ENCODE measurements around the gene COL6A1. TPM values are rescaled to one million over a fixed set of nuclear protein-coding genes. Genes with fewer than 3 reads are reported as not detected.

COL6A1 gene
- total RNA-seq, 1 experiment from 2014 or later, result 87.5 TPM

GRCh38 chr21:45970674-45971615 lies 10.6 kb upstream of the COL6A1 start:
- Histone ChIP-seq H3K4me1 (ENCODE audit: control insufficient read depth in 1 of 2, insufficient read depth in 2 of 2, low read length in 2 of 2) (peaks cover 23 to 31% of the 10 kb centered on the region in 2 experiments), H3K79me2 (ENCODE audit: insufficient read depth, low read length) (no peaks in the 10 kb centered on the region), H3K9me3 (ENCODE audit: control insufficient read depth in 1 of 2, insufficient read depth in 1 of 2, low read depth in 1 of 2, low read length in 2 of 2) (no peaks in the 10 kb centered on the region), H3K36me3 (ENCODE audit: control insufficient read depth in 1 of 2, insufficient read depth in 2 of 2, low read length in 2 of 2) (no peaks in the 10 kb centered on the region), H3K4me3 (replicated peaks in 1 of 2; ENCODE audit: low read depth in 1 of 2, low read length in 2 of 2) (no peak overlapping the region), H3K4me2 (ENCODE audit: low read length) (peak overlapping the region; percentile 19; the same call in 1 of the 2 replicates), H3K9ac (ENCODE audit: low read length) (no peak overlapping the region), H3K27me3 (ENCODE audit: insufficient read depth, low read length) (no peaks in the 10 kb centered on the region), H3K9me2 (ENCODE audit: insufficient read depth) (no peaks in the 10 kb centered on the region), H3K27ac (ENCODE audit: low read depth, low read length) (peak overlapping the region; percentile 7; the same call in 1 of the 2 replicates), H4K20me1 (ENCODE audit: insufficient read depth) (no peaks in the 10 kb centered on the region), H2AFZ (ENCODE audit: low read depth, low read length, poor library complexity, severe bottlenecking) (no peak overlapping the region)
- RAD21 ChIA-PET (ENCODE audit: low non-redundant PET in 1 of 2, low total read pairs in 2 of 2, uncharacterized antibody in 2 of 2, unreplicated experiment in 2 of 2), result interaction anchor here in 1 of 2 experiments (0.6 kb wide), 1 partner anchor 415 kb away, joined by 3 read pairs; no protein-coding TSS in a partner anchor
- DNase-seq (ENCODE audit: low read depth, low spot score) (no peak), ATAC-seq (peak; percentile 68)
- intact Hi-C loops (cut with micrococcal nuclease), result loop anchor here (5.0 to 10.0 kb wide), 4 partner anchors 131 to 354 kb away; partner anchors contain the start of genes C21orf58 and PCNT
- no TSS peak for BruUV-seq (replicated peaks)
- POLR2A ChIA-PET, result no interaction called here
- TF ChIP-seq SRF (IDR thresholded peaks at IDR 0.05; ENCODE audit: low read depth), result no peak
- TF ChIP-seq, protein P1, sequence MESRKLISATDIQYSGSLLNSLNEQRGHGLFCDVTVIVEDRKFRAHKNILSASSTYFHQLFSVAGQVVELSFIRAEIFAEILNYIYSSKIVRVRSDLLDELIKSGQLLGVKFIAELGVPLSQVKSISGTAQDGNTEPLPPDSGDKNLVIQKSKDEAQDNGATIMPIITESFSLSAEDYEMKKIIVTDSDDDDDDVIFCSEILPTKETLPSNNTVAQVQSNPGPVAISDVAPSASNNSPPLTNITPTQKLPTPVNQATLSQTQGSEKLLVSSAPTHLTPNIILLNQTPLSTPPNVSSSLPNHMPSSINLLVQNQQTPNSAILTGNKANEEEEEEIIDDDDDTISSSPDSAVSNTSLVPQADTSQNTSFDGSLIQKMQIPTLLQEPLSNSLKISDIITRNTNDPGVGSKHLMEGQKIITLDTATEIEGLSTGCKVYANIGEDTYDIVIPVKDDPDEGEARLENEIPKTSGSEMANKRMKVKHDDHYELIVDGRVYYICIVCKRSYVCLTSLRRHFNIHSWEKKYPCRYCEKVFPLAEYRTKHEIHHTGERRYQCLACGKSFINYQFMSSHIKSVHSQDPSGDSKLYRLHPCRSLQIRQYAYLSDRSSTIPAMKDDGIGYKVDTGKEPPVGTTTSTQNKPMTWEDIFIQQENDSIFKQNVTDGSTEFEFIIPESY (IDR thresholded peaks at IDR 0.05; ENCODE audit: extremely low read depth, insufficient replicate concordance, low read length), result no peak
- peak in 2 of 3 experiments; percentile 88 to 90; a peak in 4 of 6 replicates for TF ChIP-seq CTCF (IDR thresholded peaks at IDR 0.05 in 2 of 3, conservative IDR thresholded peaks at IDR 0.05 in 1 of 3; ENCODE audit: borderline replicate concordance in 1 of 3, insufficient read depth in 1 of 3, low read depth in 2 of 3, low read length in 2 of 3)
- TF ChIP-seq YY1 (IDR thresholded peaks at IDR 0.05; ENCODE audit: extremely low read depth, insufficient replicate concordance, low read depth, low read length), result no peak
- no peak for TF ChIP-seq POLR2AphosphoS5 (IDR thresholded peaks at IDR 0.05; ENCODE audit: low read depth, low read length)
- TF ChIP-seq ATF3 (IDR thresholded peaks at IDR 0.05), result no peak
- TF ChIP-seq EGR1 (IDR thresholded peaks at IDR 0.05; ENCODE audit: low read depth), result no peak
- no peak for TF ChIP-seq ZNF274 (IDR thresholded peaks at IDR 0.05; ENCODE audit: low read depth, low read length)
- no peak for TF ChIP-seq CBX3 (IDR thresholded peaks at IDR 0.05; ENCODE audit: low read depth)
- CTCF ChIA-PET, result interaction anchor here (1.0 to 1.6 kb wide), 2 partner anchors 172 to 669 kb away, joined by 3 to 5 read pairs; no protein-coding TSS in a partner anchor
